IMR-90 (cell line): ENCODE results near the gene TVP23B.

Experiments used
- BHLHE40 ChIP-seq: fragments of 150-350 bp; IDR thresholded peaks from 2 replicates; pipeline ENCODE4 v1.6.1; 2016; ENCODE audit warnings: mild to moderate bottlenecking, low read depth, low read length
- CEBPB ChIP-seq: IDR thresholded peaks from 2 replicates; pipeline ENCODE4 v1.6.1; 2012; ENCODE audit warnings: low read depth, low read length, improper control_type of control experiment
- MXI1 ChIP-seq: IDR thresholded peaks from 2 replicates; pipeline ENCODE4 v1.6.1; 2012; ENCODE audit warnings: low read depth, mild to moderate bottlenecking, low read length, moderate library complexity, borderline replicate concordance
- POLR2A ChIP-seq: IDR thresholded peaks from 2 replicates; pipeline ENCODE4 v1.6.1; 2012; ENCODE audit warnings: mild to moderate bottlenecking, low read depth, low read length
- RAD21 ChIP-seq: IDR thresholded peaks from 2 replicates; pipeline ENCODE4 v1.6.1; 2012; ENCODE audit warnings: low read length, improper control_type of control experiment
- RCOR1 ChIP-seq: IDR thresholded peaks from 2 replicates; pipeline ENCODE4 v1.6.1; 2012; ENCODE audit warnings: mild to moderate bottlenecking, low read length, improper control_type of control experiment; ENCODE audit not compliant: insufficient replicate concordance
- RFX5 ChIP-seq: IDR thresholded peaks from 2 replicates; pipeline ENCODE4 v1.8.0; 2012; ENCODE audit warnings: low read depth, mild to moderate bottlenecking, low read length, moderate library complexity
- SMC3 ChIP-seq: fragments of 150-350 bp; IDR thresholded peaks from 2 replicates; pipeline ENCODE4 v1.6.1; 2016; ENCODE audit warnings: low read depth, mild to moderate bottlenecking, antibody characterized with exemption, low read length, moderate library complexity
- USF2 ChIP-seq: fragments of 150-350 bp; IDR thresholded peaks from 2 replicates; pipeline ENCODE4 v1.6.1; 2017; ENCODE audit warnings: mild to moderate bottlenecking, antibody characterized with exemption, low read length, low read depth
- TF ChIP-seq, protein P1 (sequence below): conservative IDR thresholded peaks from 2 replicates; pipeline ENCODE4 v1.5.1; 2012; ENCODE audit warnings: mild to moderate bottlenecking, low read depth, low read length, improper control_type of control experiment
- TF ChIP-seq, protein P2 (sequence below): fragments of 150-350 bp; IDR thresholded peaks from 2 replicates; pipeline ENCODE4 v1.6.1; 2016; ENCODE audit warnings: low read depth, mild to moderate bottlenecking, low read length, moderate library complexity, borderline replicate concordance

DNA sequence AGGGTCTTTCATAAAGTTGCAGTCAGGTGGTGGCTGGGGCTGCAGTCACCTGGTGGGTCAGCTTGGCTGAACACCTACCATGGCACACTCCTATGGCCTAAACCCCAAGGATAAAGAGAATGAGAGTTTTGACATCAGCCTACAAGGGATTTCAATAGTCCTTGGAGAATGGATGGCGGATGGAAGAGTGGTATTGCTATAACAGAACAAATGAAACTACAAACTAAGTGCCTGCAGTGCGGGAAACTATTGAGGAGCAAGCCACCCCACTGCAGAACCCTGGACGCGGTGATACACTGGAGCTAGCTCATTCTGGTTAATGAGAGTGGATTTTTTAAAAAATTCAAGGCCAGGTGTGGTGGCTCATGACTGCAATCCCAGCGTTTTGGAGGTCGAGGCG lies 74.0 kb downstream of the TVP23B start:
- TF ChIP-seq, protein P1, sequence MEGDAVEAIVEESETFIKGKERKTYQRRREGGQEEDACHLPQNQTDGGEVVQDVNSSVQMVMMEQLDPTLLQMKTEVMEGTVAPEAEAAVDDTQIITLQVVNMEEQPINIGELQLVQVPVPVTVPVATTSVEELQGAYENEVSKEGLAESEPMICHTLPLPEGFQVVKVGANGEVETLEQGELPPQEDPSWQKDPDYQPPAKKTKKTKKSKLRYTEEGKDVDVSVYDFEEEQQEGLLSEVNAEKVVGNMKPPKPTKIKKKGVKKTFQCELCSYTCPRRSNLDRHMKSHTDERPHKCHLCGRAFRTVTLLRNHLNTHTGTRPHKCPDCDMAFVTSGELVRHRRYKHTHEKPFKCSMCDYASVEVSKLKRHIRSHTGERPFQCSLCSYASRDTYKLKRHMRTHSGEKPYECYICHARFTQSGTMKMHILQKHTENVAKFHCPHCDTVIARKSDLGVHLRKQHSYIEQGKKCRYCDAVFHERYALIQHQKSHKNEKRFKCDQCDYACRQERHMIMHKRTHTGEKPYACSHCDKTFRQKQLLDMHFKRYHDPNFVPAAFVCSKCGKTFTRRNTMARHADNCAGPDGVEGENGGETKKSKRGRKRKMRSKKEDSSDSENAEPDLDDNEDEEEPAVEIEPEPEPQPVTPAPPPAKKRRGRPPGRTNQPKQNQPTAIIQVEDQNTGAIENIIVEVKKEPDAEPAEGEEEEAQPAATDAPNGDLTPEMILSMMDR, result no peak
- no peak for TF ChIP-seq MXI1
- no peak for TF ChIP-seq POLR2A
- TF ChIP-seq SMC3, result no peak
- TF ChIP-seq USF2, result no peak
- TF ChIP-seq RAD21, result no peak
- TF ChIP-seq BHLHE40, result no peak
- TF ChIP-seq, protein P2, sequence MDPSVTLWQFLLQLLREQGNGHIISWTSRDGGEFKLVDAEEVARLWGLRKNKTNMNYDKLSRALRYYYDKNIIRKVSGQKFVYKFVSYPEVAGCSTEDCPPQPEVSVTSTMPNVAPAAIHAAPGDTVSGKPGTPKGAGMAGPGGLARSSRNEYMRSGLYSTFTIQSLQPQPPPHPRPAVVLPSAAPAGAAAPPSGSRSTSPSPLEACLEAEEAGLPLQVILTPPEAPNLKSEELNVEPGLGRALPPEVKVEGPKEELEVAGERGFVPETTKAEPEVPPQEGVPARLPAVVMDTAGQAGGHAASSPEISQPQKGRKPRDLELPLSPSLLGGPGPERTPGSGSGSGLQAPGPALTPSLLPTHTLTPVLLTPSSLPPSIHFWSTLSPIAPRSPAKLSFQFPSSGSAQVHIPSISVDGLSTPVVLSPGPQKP, result no peak
- no peak for TF ChIP-seq CEBPB
- TF ChIP-seq RFX5, result no peak
- no peak for TF ChIP-seq RCOR1
